WI38 (cell line): ENCODE measurements around the gene RBM11.

ENCODE experiments used
- H3K4me3 ChIP-seq: 2 replicates; pipeline ENCODE4 v1.5.1; 2011; ENCODE audit warnings: low read depth, mild to moderate bottlenecking, control low read depth, low read length
- CTCF ChIP-seq: IDR thresholded peaks from 2 replicates; pipeline ENCODE4 v1.5.1; 2012; ENCODE audit warnings: low read depth, mild to moderate bottlenecking, control low read depth, low read length

RBM11 gene

DNA sequence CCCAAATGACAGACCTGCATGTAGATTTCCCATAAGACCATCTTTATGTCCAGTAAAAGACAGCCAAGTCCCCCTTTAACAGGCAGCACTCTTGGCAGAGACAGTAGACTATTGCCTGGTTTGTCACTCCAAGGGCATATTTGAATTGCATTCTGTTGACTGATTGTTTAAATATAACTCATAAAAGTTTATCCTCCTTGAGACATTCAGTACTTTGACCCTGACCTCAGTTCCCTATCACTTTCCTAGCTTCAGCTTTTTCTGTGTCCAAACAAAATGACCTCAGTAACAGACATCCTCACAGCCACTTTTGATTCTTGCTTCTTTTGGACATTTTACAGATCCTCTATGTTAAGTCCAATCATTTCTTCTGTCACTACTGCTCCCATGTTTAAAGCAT, 51.1 kb downstream of the RBM11 start:
- no peak overlapping the region for H3K4me3 ChIP-seq
- no peak for TF ChIP-seq CTCF

DNA sequence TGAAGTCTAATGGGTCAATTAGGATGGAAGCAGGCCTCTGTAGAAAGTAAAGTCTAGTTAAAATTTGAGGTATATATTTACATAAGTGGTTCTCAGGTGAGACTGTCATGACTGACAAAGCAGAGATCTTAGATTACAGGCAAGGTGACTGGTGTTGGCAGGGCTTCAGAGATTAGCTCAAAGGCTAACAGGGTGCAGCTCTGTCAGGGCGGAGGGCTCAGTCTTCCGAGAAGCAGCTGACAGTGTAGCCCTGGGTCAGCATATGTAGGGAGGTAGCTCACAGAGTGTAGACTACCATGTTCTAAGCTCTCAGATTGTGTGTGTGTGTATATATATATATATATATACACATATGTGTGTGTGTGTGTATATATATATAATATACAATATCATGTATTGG, 54.7 kb downstream of the RBM11 start:
- TF ChIP-seq CTCF = no peak
- H3K4me3 ChIP-seq = no peak overlapping the region

- TF ChIP-seq CTCF = no peak
- H3K4me3 ChIP-seq = no peak overlapping the region
These were observed 55.1 kb downstream of the RBM11 start for GRCh38 chr21:14271053-14271452.

- no peak for TF ChIP-seq CTCF
- H3K4me3 ChIP-seq = no peak overlapping the region
These were observed 55.7 kb downstream of the RBM11 start for GRCh38 chr21:14271641-14272040.

DNA sequence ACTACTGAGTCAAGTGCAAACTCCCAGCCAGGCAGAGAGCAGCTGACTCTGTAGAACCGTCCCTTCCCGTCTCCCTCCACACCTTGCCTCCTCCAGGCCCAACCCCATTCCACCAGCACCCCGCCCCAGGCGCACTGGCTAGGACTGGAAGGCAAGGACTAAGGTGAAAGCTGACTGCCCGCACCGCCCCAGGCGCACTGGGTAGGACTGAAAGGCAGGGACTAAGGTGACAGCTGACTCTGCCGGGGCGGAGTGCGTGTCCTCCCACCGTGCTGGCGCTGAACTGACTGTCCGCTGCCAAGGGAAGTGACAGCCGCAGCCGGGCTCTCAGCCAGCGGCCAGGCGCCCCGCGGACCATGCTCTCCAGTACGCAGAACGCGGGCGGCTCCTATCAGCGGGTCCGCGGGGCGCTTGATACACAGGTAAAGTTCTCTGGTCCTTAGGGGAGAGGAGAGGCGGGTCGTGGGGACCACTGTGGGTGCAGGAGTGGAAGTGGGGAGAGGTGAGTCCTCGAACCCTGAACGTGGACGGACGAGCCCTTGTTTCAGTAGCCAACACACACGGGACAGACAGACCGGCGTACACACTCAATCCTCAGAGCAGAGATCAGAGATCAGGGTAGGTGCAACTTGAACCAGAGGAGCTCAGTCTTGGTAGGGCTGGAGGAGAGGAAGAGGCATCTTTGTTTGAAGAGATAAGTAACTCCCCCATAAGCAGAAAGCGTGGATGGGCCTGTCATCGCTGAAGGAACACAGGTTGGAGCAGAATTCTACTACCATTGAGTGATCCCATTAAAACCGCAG, 58.0 kb downstream of the RBM11 start:
- no peak for TF ChIP-seq CTCF
- H3K4me3 ChIP-seq = no peak overlapping the region

- no peak for TF ChIP-seq CTCF
- no peak overlapping the region for H3K4me3 ChIP-seq
These were observed 59.8 kb downstream of the RBM11 start for GRCh38 chr21:14275702-14276205.
